ENCODE results near the gene DDX55.

Gene DDX55

GRCh38 chr12:123607756-123608155 lies 5.9 kb downstream of the DDX55 start:
- no peak overlapping the region for H3K4me3 ChIP-seq (ENCODE audit: low read depth, low read length)
- no peak for TF ChIP-seq CTCF (IDR thresholded peaks at IDR 0.05; ENCODE audit: insufficient read depth, low read length, missing control alignments)
- DNase-seq (ENCODE audit: low read depth, low spot score), result no peak
- CTCF ChIA-PET, result interaction anchor here (1.9 kb wide), 1 partner anchor 12 kb away, joined by 7 read pairs; no protein-coding TSS in a partner anchor
- POLR2A ChIA-PET, result no interaction called here

GRCh38 chr12:123608182-123608581 lies 6.3 kb downstream of the DDX55 start:
- DNase-seq (ENCODE audit: low read depth, low spot score), result no peak
- H3K4me3 ChIP-seq (ENCODE audit: low read depth, low read length), result no peak overlapping the region
- no peak for TF ChIP-seq CTCF (IDR thresholded peaks at IDR 0.05; ENCODE audit: insufficient read depth, low read length, missing control alignments)
- POLR2A ChIA-PET, result no interaction called here
- CTCF ChIA-PET, result no interaction called here

- no peak for TF ChIP-seq CTCF (IDR thresholded peaks at IDR 0.05; ENCODE audit: insufficient read depth, low read length, missing control alignments)
- DNase-seq (ENCODE audit: low read depth, low spot score), result no peak
- no peak overlapping the region for H3K4me3 ChIP-seq (ENCODE audit: low read depth, low read length)
- CTCF ChIA-PET, result interaction anchor here (1.0 to 1.7 kb wide), 2 partner anchors 8 to 10 kb away, joined by 4 to 5 read pairs; no protein-coding TSS in a partner anchor
- POLR2A ChIA-PET, result interaction anchor here (0.8 kb wide), 1 partner anchor 10 kb away, joined by 3 read pairs; no protein-coding TSS in a partner anchor
These were observed 12.2 kb downstream of the DDX55 start for GRCh38 chr12:123614110-123614509.

- no peak for TF ChIP-seq CTCF (IDR thresholded peaks at IDR 0.05; ENCODE audit: insufficient read depth, low read length, missing control alignments)
- CTCF ChIA-PET, result interaction anchor here (1.0 to 1.7 kb wide), 2 partner anchors 9 to 10 kb away, joined by 4 to 5 read pairs; no protein-coding TSS in a partner anchor
- no peak overlapping the region for H3K4me3 ChIP-seq (ENCODE audit: low read depth, low read length)
- POLR2A ChIA-PET, result interaction anchor here (0.8 kb wide), 1 partner anchor 10 kb away, joined by 3 read pairs; no protein-coding TSS in a partner anchor
- no peak for DNase-seq (ENCODE audit: low read depth, low spot score)
These were observed 12.6 kb downstream of the DDX55 start for GRCh38 chr12:123614531-123614930.

- CTCF ChIA-PET, result no interaction called here
These were observed 15.2 kb downstream of the DDX55 start for GRCh38 chr12:123617144-123617543.

GRCh38 chr12:123617580-123617979 lies 15.7 kb downstream of the DDX55 start:
- POLR2A ChIA-PET, result no interaction called here
- no peak for TF ChIP-seq CTCF (IDR thresholded peaks at IDR 0.05; ENCODE audit: insufficient read depth, low read length, missing control alignments)
- CTCF ChIA-PET, result interaction anchor here (1.8 kb wide), 1 partner anchor 9 kb away, joined by 3 read pairs; no protein-coding TSS in a partner anchor
- H3K4me3 ChIP-seq (ENCODE audit: low read depth, low read length), result no peak overlapping the region
- DNase-seq (ENCODE audit: low read depth, low spot score), result no peak

More at GRCh38 chr12:123617144-123617543, 15.2 kb downstream of the DDX55 start:
- no peak for TF ChIP-seq CTCF (IDR thresholded peaks at IDR 0.05; ENCODE audit: insufficient read depth, low read length, missing control alignments)
- H3K4me3 ChIP-seq (ENCODE audit: low read depth, low read length), result no peak overlapping the region
- POLR2A ChIA-PET, result no interaction called here
- DNase-seq (ENCODE audit: low read depth, low spot score), result no peak
